ENCODE measurements around the gene SIK1. TPM values are rescaled to one million over a fixed set of nuclear protein-coding genes. Genes with fewer than 3 reads are reported as not detected.
A peak's percentile ranks its signal among the peaks of the same experiment; 100 is the strongest.
"Not testable (repeated sequence)": the region's sequence is repeated elsewhere in the genome, so short reads cannot be mapped to it uniquely, and the experiment has no call there.

The SIK1 gene
- total RNA-seq = 10 to 100 TPM in 5 of 6 donors, 1 to 10 TPM in 1; 7.8 to 77.3 (median 43.7) TPM

DNA sequence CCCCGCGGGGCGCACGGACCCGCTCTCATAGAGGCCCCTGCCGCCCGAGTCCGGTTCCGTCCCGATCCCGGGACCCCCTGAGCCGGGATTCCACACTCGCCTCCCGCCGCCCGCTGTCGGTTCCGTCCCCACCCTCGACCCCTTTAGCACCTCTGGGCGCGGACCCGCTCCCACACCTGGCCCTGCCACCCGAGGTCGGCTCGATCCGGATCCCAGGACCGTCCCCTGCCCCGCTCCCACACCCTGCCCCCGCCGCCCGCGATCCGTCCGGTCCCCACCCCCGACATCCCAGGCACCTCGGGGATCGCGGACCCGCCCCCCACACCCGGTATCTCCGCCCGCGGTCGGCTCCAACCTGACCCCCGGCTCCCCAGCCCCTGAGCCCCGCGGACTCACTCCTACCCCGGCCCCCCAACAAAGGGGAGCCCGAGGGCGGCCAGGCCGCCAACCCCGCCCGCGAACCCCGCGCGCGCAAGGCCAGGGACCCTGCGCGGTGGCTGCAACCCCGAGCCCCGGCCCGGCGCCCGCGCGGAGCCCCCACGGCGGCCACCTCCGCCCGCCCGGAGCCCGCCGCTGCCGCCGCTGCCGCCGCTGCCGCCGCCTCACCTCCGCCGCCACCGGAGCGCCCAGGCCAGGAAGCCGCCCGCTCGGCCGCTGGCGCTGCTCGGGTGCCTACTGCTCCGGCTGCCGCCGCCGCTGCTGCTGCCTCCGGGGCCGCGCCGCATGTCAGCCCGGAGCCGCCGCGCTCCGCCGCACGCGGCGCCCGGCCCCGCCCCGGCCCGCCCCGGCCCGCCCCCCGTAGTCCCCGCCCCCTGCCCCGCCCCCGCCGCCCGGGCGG lies at the start of gene SIK1:
TSS of gene SIK1 (minus strand) at position 728 of the 838 bp plus-strand sequence. CDS start 953 bp downstream, outside the sequence.
- not testable (repeated sequence) for H3K27ac ChIP-seq, H3K27me3 ChIP-seq, DNase-seq, H3K36me3 ChIP-seq, H3K9me3 ChIP-seq, H3K4me1 ChIP-seq
- peak within 1 kb of the TSS in 1 of 4 donors; percentile 28 for H3K4me3 ChIP-seq
- peak in 1 of 2 donors; percentile 1 for ATAC-seq (ENCODE audit: low FRiP score in 2 of 2)
- WGBS, 2 donors = no CpG with 5 or more reads among the region's 120 CpGs

DNA sequence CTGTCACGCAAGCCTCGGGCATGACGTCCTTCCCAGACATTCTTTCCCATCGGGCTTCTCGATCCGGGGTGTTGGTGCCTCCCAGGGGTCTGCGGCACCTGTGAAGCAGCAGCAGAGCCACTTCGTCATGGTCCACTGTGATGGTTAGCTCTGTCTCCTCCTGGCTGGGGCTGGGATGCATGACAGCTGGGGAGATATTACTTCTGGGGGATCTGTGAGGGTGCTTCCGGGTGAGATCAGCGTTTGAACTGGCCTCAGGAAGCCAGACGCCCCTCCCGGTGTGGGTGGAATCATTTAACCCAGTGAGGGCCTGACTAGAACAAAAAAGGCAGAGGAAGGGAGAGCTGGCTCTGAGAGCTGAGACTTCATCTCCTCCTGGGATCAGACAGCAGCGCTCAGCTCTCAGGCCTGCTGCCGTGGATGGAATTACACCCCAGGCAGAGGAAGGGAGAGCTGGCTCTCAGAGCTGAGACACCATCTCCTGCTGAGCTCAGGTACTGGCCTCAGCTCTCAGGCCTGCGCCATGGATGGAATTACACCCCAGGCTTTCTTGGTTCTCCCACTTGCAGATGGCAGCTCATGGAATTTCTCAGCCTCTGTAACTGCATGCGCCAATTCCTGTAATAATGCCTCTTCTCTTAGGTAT lies 44.8 kb upstream of the SIK1 start:
- H3K27ac ChIP-seq; H3K36me3 ChIP-seq; H3K9me3 ChIP-seq; DNase-seq; H3K27me3 ChIP-seq; H3K4me3 ChIP-seq; H3K4me1 ChIP-seq; ATAC-seq (ENCODE audit: low FRiP score in 2 of 2): not testable (repeated sequence)
- no CpG with 5 or more reads among the region's 16 CpGs for WGBS, 2 donors

DNA sequence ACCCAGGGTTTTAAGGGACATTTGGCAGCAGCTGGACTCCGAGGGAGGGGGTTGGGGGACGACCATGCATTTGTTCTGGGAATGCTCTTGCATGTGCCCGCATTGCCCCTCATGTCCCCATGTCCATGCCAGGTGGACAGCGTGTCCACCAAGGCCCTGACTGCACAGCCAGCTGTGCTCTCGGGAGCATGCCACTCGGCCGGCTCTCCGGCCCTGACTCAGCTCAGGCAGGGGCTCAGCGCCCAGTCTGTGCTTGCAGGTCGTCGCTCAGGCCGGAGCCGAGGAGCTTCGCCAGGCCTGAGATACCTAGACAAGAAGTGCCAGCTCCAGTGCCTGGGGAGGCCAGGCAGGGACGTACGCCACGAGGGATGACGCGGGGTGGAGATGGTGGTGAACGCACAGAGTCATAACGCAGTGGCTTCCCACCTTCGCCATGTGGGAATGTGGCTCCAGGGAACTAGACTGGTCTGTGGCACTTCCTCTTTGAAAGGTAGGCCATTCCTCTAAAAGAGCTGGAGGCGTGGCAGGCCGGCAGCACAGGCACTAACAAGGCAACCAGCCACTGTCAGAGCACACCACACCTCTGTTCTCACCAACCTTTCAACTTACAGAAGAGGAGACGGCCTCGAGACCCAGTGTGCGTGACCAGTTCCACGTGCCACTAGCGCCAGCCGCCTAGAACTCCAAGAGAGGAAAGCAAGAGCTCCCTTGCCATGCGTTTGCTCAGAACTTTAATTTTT lies 43.0 kb upstream of the SIK1 start:
- not testable (repeated sequence) for H3K27ac ChIP-seq; H3K4me1 ChIP-seq; ATAC-seq (ENCODE audit: low FRiP score in 2 of 2); H3K9me3 ChIP-seq; H3K27me3 ChIP-seq; H3K36me3 ChIP-seq; DNase-seq; H3K4me3 ChIP-seq
- no CpG with 5 or more reads among the region's 31 CpGs for WGBS, 2 donors

DNA sequence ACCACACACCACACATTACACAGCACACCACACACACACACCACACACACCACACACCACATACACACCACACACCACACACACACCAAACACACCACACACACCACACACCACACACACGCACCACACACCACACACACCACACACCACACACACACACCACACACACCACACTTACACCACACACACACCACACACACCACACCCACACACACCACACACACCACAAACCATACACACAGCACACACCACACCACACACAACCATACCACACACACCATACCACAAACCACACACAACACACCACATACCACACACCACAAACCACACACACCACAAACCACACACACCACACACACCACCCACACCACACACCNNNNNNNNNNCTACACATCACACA lies 40.9 kb upstream of the SIK1 start:
- no peaks in the 10 kb centered on the region for H3K4me1 ChIP-seq
- no peaks in the 10 kb centered on the region for H3K27me3 ChIP-seq
- WGBS, 2 donors = 50 to 100% methylated on average over 1 of the region's 1 CpG
- H3K36me3 ChIP-seq = no peaks in the 10 kb centered on the region
- DNase-seq (no peak), ATAC-seq (ENCODE audit: low FRiP score in 2 of 2) (no peak)
- TF ChIP-seq, protein P1, sequence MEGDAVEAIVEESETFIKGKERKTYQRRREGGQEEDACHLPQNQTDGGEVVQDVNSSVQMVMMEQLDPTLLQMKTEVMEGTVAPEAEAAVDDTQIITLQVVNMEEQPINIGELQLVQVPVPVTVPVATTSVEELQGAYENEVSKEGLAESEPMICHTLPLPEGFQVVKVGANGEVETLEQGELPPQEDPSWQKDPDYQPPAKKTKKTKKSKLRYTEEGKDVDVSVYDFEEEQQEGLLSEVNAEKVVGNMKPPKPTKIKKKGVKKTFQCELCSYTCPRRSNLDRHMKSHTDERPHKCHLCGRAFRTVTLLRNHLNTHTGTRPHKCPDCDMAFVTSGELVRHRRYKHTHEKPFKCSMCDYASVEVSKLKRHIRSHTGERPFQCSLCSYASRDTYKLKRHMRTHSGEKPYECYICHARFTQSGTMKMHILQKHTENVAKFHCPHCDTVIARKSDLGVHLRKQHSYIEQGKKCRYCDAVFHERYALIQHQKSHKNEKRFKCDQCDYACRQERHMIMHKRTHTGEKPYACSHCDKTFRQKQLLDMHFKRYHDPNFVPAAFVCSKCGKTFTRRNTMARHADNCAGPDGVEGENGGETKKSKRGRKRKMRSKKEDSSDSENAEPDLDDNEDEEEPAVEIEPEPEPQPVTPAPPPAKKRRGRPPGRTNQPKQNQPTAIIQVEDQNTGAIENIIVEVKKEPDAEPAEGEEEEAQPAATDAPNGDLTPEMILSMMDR (IDR thresholded peaks at IDR 0.05) = no peak
- TF ChIP-seq EP300 (IDR thresholded peaks at IDR 0.05) (no peak), POLR2A (IDR thresholded peaks at IDR 0.05) (no peak), POLR2AphosphoS5 (IDR thresholded peaks at IDR 0.05) (no peak)
- no peaks in the 10 kb centered on the region for H3K9me3 ChIP-seq
- H3K27ac ChIP-seq = no peak overlapping the region
- no peak overlapping the region for H3K4me3 ChIP-seq

DNA sequence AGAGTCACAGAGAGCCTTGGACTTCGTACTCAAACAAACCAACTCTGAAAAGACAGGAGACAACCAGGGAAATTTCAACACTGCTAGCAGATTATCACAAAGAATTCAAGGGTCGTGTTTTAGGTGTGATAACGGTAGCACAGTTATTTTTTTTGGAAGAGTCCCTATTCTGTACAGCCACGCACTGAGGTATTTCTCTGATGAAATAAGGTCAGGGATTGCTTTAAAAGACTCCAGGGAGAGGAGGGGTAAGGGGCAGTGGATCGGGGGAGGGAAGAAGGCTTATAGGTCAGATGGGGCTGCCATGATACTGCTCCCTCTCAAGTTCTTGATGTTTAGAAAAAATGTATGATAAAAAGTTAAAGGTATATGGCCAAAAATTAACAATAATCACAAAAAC lies 38.2 kb upstream of the SIK1 start:
- not testable (repeated sequence) for ATAC-seq (ENCODE audit: low FRiP score in 2 of 2); H3K4me3 ChIP-seq; H3K4me1 ChIP-seq; H3K36me3 ChIP-seq; H3K27me3 ChIP-seq; H3K27ac ChIP-seq; H3K9me3 ChIP-seq; DNase-seq
- no CpG with 5 or more reads among the region's 5 CpGs for whole genome bisulfite sequencing, 2 donors

DNA sequence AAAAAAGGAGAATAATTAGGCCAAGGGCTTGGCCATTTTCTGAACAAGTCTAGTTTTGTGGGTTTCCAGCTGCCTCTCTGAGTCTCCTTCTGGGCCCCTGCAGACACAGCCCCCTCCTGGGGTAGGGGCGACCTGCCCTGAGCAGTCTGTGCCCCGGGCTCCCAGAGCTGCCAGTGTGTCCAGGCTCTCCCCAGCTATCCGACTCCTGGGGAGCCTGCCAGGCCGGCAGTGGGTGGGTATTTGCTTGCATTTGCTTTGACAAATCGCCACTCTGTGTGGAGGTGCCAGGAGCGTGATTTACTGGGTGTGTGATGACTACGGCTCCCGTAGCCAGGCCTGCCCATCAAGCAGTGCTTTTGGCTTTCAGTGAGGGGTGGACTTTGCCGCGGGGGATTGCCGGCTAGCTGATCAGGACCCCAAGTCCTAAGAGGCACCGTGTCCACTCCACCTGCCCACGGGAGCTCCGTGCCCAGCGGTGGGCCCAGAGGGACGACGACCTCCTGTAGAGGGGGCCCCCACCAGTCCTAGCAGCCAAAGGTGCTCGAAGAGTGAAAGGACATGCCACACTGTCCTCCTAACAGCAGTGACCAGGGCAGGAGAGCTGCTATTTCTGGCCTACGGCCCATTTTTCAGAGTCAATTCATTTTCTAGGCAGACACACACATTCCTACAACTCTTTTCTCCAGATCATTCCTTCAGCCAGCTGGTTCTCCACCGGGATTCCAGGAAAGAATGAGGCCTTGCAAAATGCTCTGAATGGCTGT lies 36.7 kb upstream of the SIK1 start:
- WGBS, 2 donors = 58% methylated on average over 4 of the region's 20 CpGs; no CpG with 5 or more reads in 1 of the 2 donors
- H3K9me3 ChIP-seq, DNase-seq, H3K27ac ChIP-seq, H3K4me3 ChIP-seq, H3K27me3 ChIP-seq, H3K36me3 ChIP-seq, H3K4me1 ChIP-seq: not testable (repeated sequence)
- peak in 1 of 2 donors; percentile 39 for ATAC-seq (ENCODE audit: low FRiP score in 2 of 2)

DNA sequence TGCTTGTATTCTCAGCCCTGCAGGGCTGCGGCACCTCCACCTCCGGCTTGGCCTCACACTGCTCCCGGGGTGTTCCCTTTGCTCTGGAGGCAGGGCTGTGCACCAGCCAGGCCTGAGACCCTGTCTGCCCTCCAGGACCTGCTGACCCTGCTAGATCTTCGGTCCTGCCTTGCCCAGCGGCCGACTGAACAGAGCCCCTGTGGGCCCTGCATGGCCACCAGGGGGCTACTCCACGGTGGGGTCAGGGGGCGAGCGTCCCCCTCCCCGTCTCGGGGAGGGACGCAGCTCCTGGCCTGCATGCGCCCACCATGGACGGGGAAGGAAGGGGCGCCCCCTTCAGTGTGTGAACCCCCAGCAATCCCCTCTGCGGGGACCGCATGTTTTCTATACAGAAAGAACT lies 36.0 kb upstream of the SIK1 start:
- H3K27me3 ChIP-seq; DNase-seq; H3K27ac ChIP-seq; H3K36me3 ChIP-seq; H3K4me3 ChIP-seq; H3K4me1 ChIP-seq; ATAC-seq (ENCODE audit: low FRiP score in 2 of 2); H3K9me3 ChIP-seq: not testable (repeated sequence)
- no CpG with 5 or more reads among the region's 17 CpGs for WGBS, 2 donors

DNA sequence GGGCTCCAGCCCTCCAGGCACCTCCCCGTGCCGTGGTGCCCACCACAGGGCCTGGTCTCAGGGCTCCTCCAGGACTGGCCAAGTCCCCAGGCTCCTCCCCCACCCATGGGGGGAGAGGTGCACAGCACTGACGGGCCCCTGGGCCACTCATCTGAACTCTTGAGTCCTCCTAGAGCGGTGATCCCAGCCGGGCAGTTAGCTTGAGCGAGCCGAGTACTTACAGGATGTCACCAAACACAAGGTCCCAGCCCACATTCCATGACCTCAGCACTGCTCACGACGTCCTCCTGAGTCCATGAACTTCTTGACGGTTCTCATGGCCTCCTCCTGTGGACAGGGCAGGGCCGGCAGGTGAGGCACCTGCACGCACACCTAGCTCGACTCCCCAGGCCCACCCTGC lies 33.5 kb upstream of the SIK1 start:
- not testable (repeated sequence) for H3K4me3 ChIP-seq, H3K27me3 ChIP-seq, H3K4me1 ChIP-seq, H3K36me3 ChIP-seq, H3K27ac ChIP-seq, H3K9me3 ChIP-seq, DNase-seq
- peak in 1 of 2 donors; percentile 50 for ATAC-seq (ENCODE audit: low FRiP score in 2 of 2)
- no CpG with 5 or more reads among the region's 13 CpGs for WGBS, 2 donors

DNA sequence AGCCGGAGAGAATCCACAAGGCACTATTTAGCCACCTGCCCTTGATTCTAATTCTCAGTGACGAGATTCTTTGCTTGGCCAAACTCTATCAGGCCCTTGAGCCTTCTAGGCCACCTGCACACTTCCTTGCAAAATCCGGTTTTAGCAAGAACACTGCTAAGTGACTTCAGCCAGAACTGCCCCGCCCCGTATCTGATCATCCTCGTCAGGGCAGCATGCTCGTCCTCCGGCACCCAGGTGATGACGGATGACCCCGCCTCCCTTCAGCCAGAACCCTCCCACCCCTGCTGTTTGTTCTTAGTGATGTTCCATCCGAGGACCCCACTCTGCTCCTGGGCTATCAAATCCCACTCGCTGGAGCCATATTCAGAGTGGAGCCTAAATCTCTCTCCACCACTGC lies 32.1 kb upstream of the SIK1 start:
- not testable (repeated sequence) for H3K4me3 ChIP-seq; H3K4me1 ChIP-seq; H3K27me3 ChIP-seq; H3K36me3 ChIP-seq; H3K9me3 ChIP-seq; H3K27ac ChIP-seq; ATAC-seq (ENCODE audit: low FRiP score in 2 of 2)
- DNase-seq = peak in 1 of 2 donors; percentile 0
- 77% methylated on average over 6 of the region's 12 CpGs; no CpG with 5 or more reads in 1 of the 2 donors for WGBS, 2 donors

DNA sequence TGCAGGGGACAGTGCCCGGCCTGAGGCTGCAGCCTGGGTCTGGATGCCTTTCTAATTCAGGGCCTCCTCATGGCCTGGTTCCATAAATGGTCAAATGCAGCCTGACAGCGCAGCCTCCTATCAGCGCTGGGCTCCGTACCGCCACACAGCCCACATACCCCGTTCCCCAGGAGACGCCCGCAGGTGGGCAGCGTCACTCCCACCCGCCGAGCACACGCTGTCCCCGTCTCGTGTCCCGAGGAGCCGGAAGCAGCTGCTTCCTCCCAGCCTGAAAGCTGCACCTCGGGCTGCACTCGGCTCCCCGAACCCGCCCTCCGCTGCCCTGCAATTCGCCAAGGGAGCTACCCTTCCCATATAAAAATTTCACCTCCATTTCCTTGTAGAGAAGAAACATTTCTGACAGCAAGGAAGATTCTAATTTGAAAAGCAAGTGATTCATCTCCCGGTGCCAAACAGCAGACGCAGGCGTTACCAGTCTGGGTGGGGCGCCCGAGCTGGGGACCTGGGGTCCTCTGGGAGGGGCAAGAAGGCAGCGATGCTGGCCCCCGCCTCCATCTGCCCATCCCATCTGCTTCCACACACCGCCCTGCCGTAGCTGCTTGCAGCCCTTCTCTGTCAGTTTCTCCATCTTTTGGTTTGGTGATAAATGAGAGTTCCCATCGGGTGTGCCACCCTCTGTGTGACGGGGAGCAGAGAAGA lies 29.8 kb upstream of the SIK1 start:
- ATAC-seq (ENCODE audit: low FRiP score in 2 of 2) = peak; percentile 74 to 78
- not testable (repeated sequence) for DNase-seq, H3K4me3 ChIP-seq, H3K27ac ChIP-seq, H3K27me3 ChIP-seq, H3K36me3 ChIP-seq, H3K4me1 ChIP-seq, H3K9me3 ChIP-seq
- no CpG with 5 or more reads among the region's 33 CpGs for WGBS, 2 donors

Measured in upper lobe of left lung (tissue), 6 donors.